HepG2 (cell line): ENCODE data around the gene THADA. TPM values are rescaled to one million over a fixed set of nuclear protein-coding genes. Genes with fewer than 3 reads are reported as not detected.
A peak's percentile ranks its signal among the peaks of the same experiment; 100 is the strongest.

Source experiments
- CCDC6 ChIP-seq: sonication (generic); formaldehyde crosslinking; IDR thresholded peaks from 2 replicates; pipeline ENCODE4 v1.8.1; 2022; ENCODE audit warnings: mild to moderate bottlenecking, missing genetic modification reagents, moderate library complexity
- CENPT ChIP-seq: sonication (generic); formaldehyde crosslinking; IDR thresholded peaks from 2 replicates; pipeline ENCODE4 v1.8.0; 2022; ENCODE audit warnings: low read depth, mild to moderate bottlenecking, moderate library complexity, missing genetic modification reagents
- DMTF1 ChIP-seq: sonication (generic); formaldehyde crosslinking; IDR thresholded peaks from 2 replicates; pipeline ENCODE4 v1.4.0; 2020; ENCODE audit warnings: mild to moderate bottlenecking, missing genetic modification reagents
- HOXD1 ChIP-seq: sonication (generic); formaldehyde crosslinking; IDR thresholded peaks from 2 replicates; pipeline ENCODE4 v1.5.0; 2020; ENCODE audit warnings: missing genetic modification reagents
- MZF1 ChIP-seq: sonication (generic); formaldehyde crosslinking; IDR thresholded peaks from 2 replicates; pipeline ENCODE4 v1.8.1; 2023; ENCODE audit warnings: mild to moderate bottlenecking, missing genetic modification reagents, borderline replicate concordance
- PAF1 ChIP-seq: IDR thresholded peaks from 2 replicates; pipeline ENCODE4 v1.6.1; 2016; ENCODE audit warnings: missing genetic modification reagents, missing compliant biosample characterization
- RORA ChIP-seq: sonication (generic); formaldehyde crosslinking; IDR thresholded peaks from 2 replicates; pipeline ENCODE4 v1.5.0; 2020; ENCODE audit warnings: mild to moderate bottlenecking, missing genetic modification reagents, moderate library complexity
- TRAFD1 ChIP-seq: sonication (generic); formaldehyde crosslinking; IDR thresholded peaks from 2 replicates; pipeline ENCODE4 v1.5.1; 2020; ENCODE audit warnings: missing genetic modification reagents, mild to moderate bottlenecking, borderline replicate concordance
- ZNF547 ChIP-seq: sonication (generic); formaldehyde crosslinking; IDR thresholded peaks from 2 replicates; pipeline ENCODE4 v1.5.1; 2020; ENCODE audit warnings: mild to moderate bottlenecking, missing genetic modification reagents
- ZNF7 ChIP-seq: IDR thresholded peaks from 2 replicates; pipeline ENCODE4 v1.6.1; 2016; ENCODE audit warnings: missing biosample characterization, missing genetic modification reagents
- polyA plus RNA-seq, 8 experiments: library from polyadenylated mRNA; depleted of rRNA in 3 of 8; stranded (reverse) in 7 of 8; unstranded in 1 of 8; fragments of >200 nt; fragmentation: Illumina TruSeq in 4 of 8; extraction: Trizol in 4 of 8; gene quantifications; 2 replicates each; pipeline versions ENCODE4 v1.2.1 to v1.2.3, GENCODE V29; 2011 to 2016; ENCODE audit warnings: low read depth in 4 of 8, missing spikeins in 1 of 8, mixed read lengths in 1 of 8; ENCODE audit not compliant: insufficient read depth in 1 of 8
- total RNA-seq, 5 experiments: library from RNA; depleted of rRNA; stranded (reverse); fragments of >200 nt; fragmentation: Illumina TruSeq; extraction: Trizol; gene quantifications; 2 replicates each; pipeline ENCODE4 v1.2.3, GENCODE V29; 2016; ENCODE audit warnings: low read depth in 1 of 5
- TF ChIP-seq, protein P1 (sequence below): sonication (generic); formaldehyde crosslinking; IDR thresholded peaks from 2 replicates; pipeline ENCODE4 v1.8.0; 2022; ENCODE audit warnings: mild to moderate bottlenecking, missing genetic modification reagents, borderline replicate concordance
- TF ChIP-seq, protein P2 (sequence below): sonication (generic); formaldehyde crosslinking; IDR thresholded peaks from 2 replicates; pipeline ENCODE4 v1.4.0; 2020; ENCODE audit warnings: missing genetic modification reagents, low read depth, mild to moderate bottlenecking, borderline replicate concordance
- TF ChIP-seq, protein P3 (sequence below): sonication (generic); formaldehyde crosslinking; IDR thresholded peaks from 2 replicates; pipeline ENCODE4 v1.4.0; 2020; ENCODE audit warnings: missing genetic modification reagents

Gene THADA
- total and polyA plus RNA-seq, 2 of the 13 experiments (the other 11 are each of a cell fraction or from before 2014, with no cell fraction given), result 12.7 to 21.7 TPM

GRCh38 chr2:43193652-43194120 is 402.2 kb downstream of the THADA start (continued):
- TF ChIP-seq, protein P1, sequence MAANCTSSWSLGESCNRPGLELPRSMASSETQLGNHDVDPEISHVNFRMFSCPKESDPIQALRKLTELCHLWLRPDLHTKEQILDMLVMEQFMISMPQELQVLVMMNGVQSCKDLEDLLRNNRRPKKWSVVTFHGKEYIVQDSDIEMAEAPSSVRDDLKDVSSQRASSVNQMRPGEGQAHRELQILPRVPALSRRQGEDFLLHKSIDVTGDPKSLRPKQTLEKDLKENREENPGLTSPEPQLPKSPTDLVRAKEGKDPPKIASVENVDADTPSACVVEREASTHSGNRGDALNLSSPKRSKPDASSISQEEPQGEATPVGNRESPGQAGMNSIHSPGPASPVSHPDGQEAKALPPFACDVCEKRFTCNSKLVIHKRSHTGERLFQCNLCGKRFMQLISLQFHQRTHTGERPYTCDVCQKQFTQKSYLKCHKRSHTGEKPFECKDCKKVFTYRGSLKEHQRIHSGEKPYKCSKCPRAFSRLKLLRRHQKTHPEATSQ (CRISPR knock-in tag), result peak; percentile 71; the same call in 1 of the 2 replicates
- TF ChIP-seq RORA (CRISPR knock-in tag), result no peak
- TF ChIP-seq CENPT (CRISPR knock-in tag), result 0 out of 2 replicates have a peak, but pooled peaks have one; percentile 12
- TF ChIP-seq, protein P2, sequence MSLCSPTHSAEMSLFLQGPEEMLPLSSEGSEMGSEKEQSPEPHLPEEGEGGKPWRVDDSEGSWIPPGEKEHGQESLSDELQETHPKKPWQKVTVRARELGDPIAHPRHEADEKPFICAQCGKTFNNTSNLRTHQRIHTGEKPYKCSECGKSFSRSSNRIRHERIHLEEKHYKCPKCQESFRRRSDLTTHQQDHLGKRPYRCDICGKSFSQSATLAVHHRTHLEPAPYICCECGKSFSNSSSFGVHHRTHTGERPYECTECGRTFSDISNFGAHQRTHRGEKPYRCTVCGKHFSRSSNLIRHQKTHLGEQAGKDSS (CRISPR knock-in tag), result no peak
- TF ChIP-seq, protein P3, sequence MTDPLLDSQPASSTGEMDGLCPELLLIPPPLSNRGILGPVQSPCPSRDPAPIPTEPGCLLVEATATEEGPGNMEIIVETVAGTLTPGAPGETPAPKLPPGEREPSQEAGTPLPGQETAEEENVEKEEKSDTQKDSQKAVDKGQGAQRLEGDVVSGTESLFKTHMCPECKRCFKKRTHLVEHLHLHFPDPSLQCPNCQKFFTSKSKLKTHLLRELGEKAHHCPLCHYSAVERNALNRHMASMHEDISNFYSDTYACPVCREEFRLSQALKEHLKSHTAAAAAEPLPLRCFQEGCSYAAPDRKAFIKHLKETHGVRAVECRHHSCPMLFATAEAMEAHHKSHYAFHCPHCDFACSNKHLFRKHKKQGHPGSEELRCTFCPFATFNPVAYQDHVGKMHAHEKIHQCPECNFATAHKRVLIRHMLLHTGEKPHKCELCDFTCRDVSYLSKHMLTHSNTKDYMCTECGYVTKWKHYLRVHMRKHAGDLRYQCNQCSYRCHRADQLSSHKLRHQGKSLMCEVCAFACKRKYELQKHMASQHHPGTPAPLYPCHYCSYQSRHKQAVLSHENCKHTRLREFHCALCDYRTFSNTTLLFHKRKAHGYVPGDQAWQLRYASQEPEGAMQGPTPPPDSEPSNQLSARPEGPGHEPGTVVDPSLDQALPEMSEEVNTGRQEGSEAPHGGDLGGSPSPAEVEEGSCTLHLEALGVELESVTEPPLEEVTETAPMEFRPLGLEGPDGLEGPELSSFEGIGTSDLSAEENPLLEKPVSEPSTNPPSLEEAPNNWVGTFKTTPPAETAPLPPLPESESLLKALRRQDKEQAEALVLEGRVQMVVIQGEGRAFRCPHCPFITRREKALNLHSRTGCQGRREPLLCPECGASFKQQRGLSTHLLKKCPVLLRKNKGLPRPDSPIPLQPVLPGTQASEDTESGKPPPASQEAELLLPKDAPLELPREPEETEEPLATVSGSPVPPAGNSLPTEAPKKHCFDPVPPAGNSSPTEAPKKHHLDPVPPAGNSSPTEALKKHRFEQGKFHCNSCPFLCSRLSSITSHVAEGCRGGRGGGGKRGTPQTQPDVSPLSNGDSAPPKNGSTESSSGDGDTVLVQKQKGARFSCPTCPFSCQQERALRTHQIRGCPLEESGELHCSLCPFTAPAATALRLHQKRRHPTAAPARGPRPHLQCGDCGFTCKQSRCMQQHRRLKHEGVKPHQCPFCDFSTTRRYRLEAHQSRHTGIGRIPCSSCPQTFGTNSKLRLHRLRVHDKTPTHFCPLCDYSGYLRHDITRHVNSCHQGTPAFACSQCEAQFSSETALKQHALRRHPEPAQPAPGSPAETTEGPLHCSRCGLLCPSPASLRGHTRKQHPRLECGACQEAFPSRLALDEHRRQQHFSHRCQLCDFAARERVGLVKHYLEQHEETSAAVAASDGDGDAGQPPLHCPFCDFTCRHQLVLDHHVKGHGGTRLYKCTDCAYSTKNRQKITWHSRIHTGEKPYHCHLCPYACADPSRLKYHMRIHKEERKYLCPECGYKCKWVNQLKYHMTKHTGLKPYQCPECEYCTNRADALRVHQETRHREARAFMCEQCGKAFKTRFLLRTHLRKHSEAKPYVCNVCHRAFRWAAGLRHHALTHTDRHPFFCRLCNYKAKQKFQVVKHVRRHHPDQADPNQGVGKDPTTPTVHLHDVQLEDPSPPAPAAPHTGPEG (CRISPR knock-in tag), result no peak
- no peak for TF ChIP-seq HOXD1 (CRISPR knock-in tag)
- no peak; the same call in none of the 2 replicates for TF ChIP-seq CCDC6 (CRISPR knock-in tag)
- 0 out of 2 replicates have a peak, but pooled peaks have one; percentile 80 for TF ChIP-seq TRAFD1 (CRISPR knock-in tag)
- TF ChIP-seq MZF1, result no peak
- no peak for TF ChIP-seq ZNF7 (CRISPR knock-in tag)
- TF ChIP-seq PAF1 (CRISPR knock-in tag), result peak; percentile 75; the same call in 1 of the 2 replicates
- 0 out of 2 replicates have a peak, but pooled peaks have one; percentile 2 for TF ChIP-seq ZNF547 (CRISPR knock-in tag)
- TF ChIP-seq DMTF1, result 0 out of 2 replicates have a peak, but pooled peaks have one; percentile 28
